Stimulated activated naive CD4-positive, alpha-beta T cell (primary cell): Measurements from ENCODE around the gene ST8SIA1.

Experiments used
- DNase-seq, 6 experiments: peaks; one replicate each; lab custom pipeline; 2025; lab: John Stamatoyannopoulos, UW

ST8SIA1 gene

DNA sequence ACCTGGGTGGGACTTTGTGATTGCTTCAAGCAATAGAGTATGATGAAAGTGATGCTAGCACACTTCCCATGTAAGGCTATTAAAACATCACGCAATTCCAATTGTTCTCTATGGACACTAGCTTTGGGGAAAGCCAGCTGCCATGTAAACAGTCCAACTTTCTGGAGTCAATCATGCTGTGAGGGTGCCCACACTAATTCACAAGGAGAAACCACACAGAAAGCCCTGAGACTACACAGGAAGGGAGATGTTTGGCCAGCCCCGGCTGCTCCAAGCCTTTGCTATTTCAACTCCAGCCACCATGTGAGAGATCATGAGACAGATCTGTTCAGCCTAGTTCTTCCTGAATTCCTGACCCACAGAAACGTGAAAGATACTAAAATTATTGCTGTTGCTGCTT is 96.3 kb downstream of the ST8SIA1 start:
- no peak for DNase-seq

DNA sequence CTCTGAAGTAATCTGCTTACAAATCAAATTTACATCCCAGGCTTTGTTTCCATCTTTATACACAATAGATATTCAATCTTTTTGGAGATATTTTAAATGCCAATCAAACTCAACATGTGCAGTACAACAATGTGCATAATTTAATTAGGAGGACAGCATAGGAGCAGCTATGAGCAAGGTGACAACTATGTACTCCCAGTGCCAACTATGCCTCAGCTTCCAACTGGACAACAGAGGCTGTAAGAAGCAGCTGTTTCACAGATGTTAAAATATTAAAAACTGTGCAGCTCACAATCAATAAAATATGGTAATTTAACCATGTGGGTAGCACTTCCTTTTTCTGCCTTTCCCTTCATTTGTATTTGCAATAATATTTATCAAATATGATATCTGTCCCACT is 99.9 kb downstream of the ST8SIA1 start:
- DNase-seq, result no peak

DNA sequence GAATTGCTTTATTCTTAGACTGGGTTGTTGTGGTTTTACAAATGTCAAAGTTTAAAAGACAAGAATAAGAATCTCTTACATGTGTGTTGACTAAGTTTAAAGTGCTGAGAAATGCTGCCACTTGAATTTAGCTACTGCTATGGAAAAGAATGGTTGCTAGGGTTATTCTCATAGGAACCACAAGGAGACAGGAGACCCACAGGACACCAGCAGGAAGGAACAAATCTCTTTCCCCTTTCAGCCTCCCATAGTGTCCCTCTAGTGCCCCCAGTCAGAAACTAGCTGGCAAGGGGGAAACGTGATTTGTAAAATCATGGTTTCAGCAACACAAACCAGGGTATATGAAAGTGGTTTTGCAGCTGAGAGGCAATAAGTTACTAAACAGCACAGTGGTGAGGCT is 102.7 kb downstream of the ST8SIA1 start:
- DNase-seq, result no peak

DNA sequence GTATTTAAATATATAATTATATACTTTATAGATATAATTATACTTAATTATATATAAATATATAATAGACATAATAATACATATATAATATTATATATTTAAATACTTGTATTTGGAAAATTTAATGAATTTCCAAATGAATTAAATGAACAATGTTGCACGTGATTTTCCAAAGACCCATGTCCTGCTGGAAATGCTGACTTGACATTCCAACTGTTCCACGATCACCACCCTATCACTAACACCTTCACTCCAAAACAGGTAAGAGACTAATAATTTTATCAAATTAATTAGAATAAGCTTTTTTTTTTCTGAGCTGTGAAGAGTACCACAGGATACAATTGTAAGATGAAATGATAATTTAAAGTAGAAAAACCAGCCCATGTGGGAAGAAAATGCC is 103.4 kb downstream of the ST8SIA1 start:
- no peak for DNase-seq

DNA sequence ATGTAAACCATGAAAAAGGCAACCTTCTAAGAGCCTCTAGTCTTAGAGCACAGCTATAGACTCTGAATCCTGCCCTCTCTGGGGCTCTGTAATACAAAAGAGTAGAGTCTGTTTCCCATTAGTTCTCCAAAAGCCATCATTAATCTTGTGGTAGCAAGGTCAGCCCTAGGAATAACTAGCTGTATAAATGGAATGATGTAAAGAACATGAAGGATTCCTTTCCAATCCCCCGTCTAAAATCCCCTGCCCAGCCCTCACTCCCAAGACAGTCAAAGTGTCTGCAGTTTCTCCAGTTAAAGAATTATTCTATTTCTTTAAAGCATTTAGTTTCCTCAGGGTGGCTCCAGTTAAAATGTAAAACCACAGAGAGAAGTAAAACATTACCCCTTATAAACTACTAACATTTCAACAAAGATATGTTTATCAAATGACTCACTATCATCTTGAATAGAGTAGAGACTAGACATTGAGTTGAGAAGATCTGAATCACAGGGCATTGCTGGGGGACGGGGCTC is 104.2 kb downstream of the ST8SIA1 start:
- no peak for DNase-seq

DNA sequence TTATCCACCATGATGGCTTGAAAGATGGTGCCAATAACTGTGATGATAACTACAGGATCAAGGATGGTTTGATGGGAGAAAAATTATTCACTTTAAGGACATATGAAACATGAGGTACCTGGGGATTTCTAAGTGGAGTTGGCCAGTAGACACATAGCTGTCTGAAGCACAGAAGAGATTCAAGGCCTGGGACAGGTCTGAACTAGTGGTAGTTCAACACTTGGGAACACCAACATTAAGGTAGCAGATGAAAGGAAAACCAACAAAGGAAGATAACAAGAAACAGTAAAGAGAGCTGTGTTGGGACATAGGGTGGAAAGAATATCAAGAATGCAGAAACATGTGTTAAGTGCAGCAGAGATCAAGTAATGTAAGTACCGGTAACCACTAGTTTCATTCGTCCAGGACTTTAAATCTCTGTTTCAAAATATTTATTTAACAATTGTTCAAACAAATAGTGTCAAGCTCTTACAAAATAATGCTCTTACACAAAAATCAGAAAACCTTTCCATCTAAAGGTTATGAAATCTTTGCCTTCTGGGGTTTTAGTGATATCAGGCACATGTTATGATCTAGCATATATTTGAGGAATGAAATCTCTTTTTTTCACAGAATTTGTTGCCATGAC is 104.7 kb downstream of the ST8SIA1 start:
- DNase-seq, result no peak

DNA sequence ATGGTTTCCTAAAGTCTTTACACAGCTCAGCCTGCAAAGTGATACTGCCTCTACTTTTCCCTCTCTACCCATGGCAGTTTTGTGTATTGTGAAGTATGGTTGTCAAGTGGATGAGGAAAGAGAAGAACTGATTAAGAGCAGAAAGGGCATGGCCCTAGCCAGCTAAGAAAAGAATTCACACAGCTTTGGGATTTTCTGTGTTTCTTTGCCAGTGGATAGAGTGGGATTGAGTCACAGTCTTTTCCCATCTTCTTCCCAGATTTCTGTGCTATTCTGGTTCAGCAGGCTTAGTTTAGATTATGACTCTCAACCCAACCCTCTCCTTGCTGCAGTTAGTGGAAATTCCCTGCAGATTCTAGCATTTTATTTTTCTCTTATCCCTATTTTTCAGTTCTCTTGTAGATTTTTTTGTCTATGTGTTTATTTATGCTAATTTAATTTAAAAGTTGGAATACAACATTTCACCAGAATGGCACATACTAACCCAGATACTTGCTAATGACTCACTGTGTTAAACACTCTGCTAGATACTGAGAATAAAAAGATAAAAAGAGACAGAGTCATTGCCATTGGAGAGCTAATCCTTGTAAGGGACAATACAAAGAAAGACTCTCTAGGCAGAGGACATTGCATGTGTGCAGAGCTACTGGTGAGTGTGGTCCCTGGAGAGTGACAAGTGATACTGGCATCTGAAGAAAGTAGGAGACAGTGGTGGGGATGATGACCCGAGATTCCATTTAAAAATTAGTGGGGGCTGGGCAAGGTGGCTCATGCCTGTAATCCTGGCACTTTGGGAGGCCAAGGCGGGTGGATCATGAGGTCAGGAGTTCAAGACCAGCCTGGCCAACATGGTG is 106.3 kb downstream of the ST8SIA1 start:
- no peak for DNase-seq

DNA sequence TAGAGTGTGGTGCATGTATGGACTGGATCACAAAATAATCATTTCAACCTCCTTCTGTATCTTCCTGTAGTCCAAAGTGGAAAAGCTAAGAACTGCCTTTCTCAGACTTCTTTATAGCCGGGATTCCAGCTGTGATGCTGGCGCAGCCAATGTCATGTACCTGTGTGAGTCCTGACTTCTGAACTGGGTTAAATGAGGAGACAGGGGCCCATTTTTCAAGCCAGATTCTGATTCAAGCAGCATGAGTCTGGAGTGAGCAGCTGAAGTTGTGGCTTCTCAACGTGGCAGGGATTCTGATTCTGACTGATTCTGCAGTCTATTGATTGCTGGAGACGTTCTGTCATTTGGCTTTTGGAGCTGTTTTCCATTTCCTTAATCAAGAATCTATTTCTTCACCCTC is 111.2 kb downstream of the ST8SIA1 start:
- no peak for DNase-seq

DNA sequence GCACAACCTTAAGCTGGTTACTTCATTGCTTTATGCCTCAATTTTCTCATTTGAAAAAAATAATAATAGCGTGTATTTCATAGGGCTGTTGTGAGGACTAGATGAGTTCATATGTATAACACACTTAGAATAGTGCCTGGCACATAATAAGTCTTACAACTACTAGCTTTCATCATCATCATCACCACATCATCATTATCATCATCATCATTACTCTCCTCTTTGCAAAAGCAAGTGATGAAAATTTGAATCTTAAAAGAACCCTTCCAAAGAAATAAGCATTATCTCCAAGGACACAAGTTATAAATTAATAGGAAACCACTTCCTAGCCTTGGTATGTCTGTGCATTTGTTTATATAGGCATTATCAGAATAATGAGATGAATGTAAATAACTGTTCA is 117.0 kb downstream of the ST8SIA1 start:
- no peak for DNase-seq

DNA sequence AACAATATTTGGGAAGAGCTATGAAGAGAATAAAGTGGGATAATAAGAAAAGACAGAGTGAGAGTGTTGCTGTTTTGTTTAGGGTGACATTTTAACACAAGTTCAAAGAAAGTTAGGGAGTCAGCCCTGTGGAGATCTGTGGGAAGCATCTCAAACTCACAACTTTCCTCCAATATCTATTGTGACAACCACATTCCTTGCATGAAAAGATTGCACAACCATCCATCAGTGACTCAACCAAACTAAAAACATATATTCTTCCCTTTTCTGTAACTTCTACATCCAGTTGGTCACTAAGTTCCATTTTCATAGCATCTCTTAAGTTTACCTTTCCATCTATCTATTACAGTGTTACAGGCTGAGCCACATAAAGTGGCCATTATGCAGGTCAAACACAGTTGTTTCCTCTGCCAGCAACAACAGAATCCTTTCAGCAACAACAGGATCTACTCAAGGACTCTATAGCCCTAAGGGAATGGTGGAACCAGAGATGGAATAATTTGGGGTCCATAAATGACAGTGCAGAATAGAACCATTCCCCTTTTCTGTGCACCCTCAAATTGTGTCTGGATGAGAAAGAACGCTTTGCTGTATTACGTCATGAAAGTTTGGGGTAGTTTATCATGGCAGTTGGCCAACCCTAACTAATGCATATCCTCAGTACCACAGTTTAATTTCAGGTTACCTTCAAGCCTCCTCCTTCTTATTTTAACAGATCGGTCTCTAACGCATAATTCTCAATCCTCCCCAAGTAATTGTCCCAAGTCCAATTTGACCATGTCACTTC is 118.8 kb downstream of the ST8SIA1 start:
- DNase-seq, result no peak

DNA sequence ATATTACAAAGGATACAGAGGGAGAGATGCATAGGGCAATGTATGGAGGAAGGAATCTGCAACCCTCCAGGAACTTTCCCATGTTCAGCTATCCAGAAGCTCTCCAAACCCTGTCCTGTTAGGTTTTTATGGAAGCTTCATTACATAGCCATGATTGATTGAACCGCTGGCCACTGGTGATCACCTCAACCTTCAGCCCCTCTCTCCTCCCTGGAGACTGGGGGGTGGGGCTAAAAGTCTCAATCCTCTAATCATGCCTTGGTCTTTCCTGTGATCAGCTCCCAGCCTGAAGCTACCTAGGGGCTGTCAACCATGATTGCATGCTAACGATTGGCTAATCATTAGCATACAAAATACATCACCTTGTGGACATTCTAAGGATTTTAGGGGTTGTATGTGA is 123.4 kb downstream of the ST8SIA1 start:
- no peak for DNase-seq

DNA sequence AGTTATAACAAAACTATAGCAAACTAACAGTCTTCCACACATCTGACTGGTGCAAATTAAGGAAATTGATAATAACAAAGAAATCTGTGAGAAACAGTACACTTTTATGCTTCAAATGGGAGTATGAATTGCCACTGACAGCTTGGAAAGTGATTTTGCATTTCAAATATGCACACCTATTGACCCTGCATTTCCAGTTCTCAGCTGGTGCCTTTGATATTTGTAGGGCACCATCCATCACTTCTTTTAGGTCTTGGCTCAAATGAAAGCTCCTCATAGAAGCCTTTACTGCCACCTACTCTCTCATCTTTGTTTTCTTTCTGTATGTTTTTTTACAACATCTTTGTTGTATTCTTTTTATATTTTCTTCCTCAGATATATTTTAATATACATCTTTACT is 125.1 kb downstream of the ST8SIA1 start:
- DNase-seq, result no peak

DNA sequence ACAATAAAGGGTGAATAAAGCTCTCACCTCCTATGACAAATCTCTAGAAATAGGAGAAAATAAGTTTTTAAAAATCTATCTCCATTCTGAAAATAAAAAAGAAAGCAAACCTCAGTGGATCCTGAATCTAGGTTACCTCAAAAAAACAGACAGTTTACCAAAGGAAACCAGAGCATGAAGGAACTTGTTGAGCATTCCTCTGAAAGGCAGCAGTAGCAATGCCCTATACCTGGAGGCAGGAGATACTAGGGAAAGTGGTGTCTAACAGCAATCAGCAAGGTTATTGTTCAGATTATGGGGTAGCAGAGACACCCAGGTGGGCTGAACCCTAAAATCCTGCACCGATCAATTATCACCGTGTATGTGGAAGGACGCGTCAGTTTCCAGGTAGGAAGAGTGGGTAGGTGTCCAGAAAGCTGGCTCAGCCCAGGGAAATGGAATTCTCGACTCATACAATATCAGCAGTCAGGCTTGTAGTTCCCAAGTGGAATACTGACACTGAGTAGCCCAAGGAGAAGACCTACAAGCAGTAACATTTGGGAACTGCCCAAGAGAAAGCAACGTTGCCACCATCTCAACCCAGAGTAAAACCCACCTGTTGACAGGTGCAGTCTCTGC is 128.3 kb downstream of the ST8SIA1 start:
- no peak for DNase-seq

DNA sequence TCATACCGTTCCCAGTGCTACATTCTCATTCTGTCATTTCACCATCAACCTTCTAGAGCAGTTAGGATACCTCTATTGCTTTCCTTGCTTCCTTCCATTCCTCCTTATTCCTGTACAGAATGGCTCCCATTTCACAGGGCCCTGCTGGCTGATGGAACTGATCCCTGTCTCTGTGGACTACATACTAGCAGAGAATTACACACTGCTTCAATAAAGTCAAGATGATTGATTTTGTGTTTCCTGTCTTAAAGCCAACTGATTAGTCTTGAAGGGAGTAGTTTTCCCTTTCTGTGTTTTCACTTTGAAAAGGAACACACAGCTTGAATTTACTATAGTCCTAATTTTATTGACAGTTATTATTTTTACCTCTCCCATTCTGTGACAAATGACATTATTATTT is 130.1 kb downstream of the ST8SIA1 start:
- no peak for DNase-seq

DNA sequence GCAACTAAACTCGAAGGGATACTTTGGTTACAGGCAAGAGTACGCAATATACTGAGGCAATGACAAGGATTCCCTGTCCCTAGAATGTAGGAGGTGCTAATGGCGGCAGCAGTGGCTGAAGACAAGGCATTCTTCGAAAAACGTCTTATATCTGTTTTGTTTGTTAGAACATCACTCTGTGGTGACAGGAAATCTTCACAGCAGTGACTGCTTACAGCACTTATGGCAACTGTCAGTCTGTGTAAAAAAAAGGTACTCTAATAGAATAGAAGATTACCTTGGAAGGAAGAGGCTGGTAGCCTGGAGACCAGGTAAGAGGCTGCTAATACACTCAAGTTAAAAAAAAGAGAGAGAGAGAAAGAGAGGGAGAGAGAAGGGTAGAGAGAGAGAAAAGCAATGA is 131.7 kb downstream of the ST8SIA1 start:
- DNase-seq, result no peak

DNA sequence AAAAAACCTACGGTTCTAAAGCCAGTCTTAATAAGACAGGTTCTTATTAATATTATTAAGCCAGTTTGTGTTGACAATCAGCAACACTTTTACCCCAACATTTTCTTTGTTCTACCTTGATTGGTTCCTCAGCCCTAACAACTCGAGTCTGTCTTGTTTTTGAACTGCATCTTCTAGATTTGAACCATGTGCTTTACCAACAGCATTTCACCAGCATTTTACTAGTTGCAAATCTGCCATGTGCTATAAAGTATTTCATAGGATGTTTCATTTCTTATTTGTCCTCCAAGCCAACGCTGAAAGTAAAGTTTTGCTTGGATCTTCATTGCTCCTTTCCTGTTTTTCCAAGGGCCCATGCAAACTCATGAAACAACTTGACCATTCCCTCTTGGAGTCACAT is 133.4 kb downstream of the ST8SIA1 start:
- DNase-seq, result no peak

DNA sequence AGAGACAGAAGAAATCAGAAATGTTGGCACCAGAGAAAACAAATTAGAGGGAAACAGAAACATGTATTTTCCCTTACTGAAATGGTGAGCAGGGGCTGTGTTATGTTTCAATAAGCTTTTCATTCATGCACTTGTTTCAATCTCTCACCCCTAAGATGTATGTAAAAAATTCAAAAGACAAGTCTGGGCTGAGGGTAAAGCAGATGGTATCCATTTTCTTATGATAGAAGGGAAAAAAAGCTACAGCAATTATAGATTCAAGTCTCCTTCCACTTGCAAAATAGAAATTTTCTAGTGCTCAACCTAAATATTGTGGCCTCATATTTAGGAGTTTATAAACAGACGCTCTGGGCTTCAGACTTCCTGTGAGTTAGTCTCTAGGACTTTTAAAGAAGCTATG is 138.3 kb downstream of the ST8SIA1 start:
- no peak for DNase-seq

DNA sequence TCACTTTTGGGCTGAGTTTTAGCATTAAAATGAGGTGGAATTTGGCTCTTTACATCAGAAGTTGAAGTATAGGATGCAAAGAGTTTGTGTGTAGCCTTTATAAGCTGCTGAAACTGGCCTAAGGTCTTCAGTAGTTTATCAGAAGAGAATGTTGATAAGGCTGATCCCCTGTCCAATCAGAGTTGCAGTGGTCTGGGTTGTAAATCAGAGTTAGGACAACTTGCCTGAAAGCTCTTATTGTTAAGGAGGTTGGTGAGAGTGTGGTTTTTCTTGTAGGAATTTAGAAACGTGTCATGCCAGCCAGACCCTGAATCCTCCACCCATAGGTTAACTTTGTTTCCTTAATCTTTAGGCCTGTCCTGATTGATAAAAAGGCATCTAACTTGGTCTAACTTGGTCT is 143.5 kb downstream of the ST8SIA1 start:
- no peak for DNase-seq

DNA sequence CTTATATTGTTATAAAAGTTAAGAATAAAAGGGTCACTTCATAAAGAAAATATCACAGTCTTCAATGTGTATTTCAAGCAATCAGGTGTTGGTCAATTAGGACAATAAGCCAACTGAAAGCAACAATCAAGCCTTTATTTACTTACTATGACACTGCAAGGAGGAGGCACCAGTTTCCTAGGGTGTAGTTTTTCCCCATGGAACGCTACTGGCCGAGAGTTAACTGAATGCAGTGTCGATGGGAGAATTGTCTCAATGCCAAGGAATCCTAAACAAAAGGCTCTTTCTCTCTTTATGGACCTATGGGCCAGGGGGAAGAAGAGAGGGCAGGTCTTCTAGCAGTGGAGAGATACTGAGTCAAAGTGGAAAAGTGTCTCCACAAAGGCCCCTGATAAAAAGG is 146.1 kb downstream of the ST8SIA1 start:
- DNase-seq, result no peak

DNA sequence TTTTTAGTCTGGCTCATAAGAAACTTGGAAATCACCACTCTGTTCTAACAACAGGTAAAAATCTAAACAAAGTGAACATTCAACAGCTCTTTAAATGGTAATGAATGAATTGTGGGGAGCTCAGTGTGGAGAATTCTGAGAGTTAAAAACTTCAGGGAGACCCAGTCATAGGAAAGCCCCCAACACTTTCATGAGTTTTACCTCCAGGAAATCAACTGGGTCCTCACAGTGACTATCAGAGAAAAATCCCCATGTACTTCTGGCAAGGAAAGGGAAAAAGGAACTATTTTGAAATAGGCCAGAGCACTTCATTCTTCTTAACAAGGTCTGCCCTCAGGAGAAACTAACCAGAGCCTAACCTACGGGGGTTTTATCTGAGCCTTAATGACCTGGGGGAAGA is 153.8 kb downstream of the ST8SIA1 start:
- DNase-seq, result no peak

DNA sequence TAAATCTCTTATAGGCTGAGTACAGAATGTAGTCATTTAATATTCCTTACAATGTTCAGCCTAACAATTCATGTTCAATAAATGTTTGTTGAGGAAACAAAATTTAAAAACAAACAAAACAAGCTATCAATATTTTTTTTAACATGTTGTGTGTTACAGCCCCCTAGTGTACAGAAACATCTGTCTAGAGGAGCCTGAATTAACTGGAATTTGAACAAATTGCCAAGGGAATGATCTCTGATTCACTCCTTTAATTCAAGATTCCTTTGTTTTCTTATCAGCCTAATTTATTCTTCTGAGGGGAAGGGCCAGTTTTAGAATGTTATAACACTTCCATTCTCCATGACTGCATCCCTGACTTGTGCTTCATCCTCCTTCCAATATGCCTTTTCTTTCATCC is 161.3 kb downstream of the ST8SIA1 start:
- DNase-seq, result no peak

DNA sequence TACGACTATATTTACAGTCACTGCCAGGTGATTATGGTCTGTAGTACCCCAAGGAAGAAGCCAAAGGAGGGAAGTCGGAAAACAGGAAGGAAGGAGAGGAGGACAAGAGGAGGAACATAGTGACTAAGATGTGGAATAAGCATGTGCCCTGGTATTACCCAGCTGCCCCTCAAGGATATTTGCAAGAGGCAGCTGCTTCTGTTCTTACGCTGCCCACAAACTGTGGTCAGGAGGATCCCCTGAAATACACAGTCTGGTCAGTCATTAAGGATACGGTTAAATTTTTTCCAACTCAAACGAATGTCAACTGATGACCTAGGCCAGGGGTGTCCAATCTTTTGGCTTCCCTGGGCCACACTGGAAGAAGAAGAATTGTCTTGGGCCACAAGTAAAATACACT is 162.0 kb downstream of the ST8SIA1 start:
- DNase-seq, result no peak
